ENCODE data around the gene RTL10. TPM values are rescaled to one million over a fixed set of nuclear protein-coding genes. Genes with fewer than 3 reads are reported as not detected.

RTL10 gene
- total RNA-seq, 1 donor from 2014 or later = 10.9 TPM

GRCh38 chr22:19848298-19849224 lies 6.1 kb downstream of the RTL10 start:
- H3K36me3 ChIP-seq (ENCODE audit: control insufficient read depth, insufficient read depth, low read length) = peaks cover 3% of the 10 kb centered on the region
- H3K27me3 ChIP-seq (ENCODE audit: control insufficient read depth, insufficient read depth, low read length) = no peaks in the 10 kb centered on the region
- no peak for DNase-seq (ENCODE audit: low read depth)
- no peak overlapping the region for H3K4me3 ChIP-seq (ENCODE audit: low read depth, low read length)
- TF ChIP-seq, protein P1, sequence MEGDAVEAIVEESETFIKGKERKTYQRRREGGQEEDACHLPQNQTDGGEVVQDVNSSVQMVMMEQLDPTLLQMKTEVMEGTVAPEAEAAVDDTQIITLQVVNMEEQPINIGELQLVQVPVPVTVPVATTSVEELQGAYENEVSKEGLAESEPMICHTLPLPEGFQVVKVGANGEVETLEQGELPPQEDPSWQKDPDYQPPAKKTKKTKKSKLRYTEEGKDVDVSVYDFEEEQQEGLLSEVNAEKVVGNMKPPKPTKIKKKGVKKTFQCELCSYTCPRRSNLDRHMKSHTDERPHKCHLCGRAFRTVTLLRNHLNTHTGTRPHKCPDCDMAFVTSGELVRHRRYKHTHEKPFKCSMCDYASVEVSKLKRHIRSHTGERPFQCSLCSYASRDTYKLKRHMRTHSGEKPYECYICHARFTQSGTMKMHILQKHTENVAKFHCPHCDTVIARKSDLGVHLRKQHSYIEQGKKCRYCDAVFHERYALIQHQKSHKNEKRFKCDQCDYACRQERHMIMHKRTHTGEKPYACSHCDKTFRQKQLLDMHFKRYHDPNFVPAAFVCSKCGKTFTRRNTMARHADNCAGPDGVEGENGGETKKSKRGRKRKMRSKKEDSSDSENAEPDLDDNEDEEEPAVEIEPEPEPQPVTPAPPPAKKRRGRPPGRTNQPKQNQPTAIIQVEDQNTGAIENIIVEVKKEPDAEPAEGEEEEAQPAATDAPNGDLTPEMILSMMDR (IDR thresholded peaks at IDR 0.05; ENCODE audit: insufficient read depth, low read length, poor library complexity, severe bottlenecking) = no peak

- TF ChIP-seq, protein P1 (IDR thresholded peaks at IDR 0.05; ENCODE audit: insufficient read depth, low read length, poor library complexity, severe bottlenecking) = no peak
- H3K36me3 ChIP-seq (ENCODE audit: control insufficient read depth, insufficient read depth, low read length) = peaks cover 3% of the 10 kb centered on the region
- no peak for DNase-seq (ENCODE audit: low read depth)
- no peak overlapping the region for H3K4me3 ChIP-seq (ENCODE audit: low read depth, low read length)
- H3K27me3 ChIP-seq (ENCODE audit: control insufficient read depth, insufficient read depth, low read length) = no peaks in the 10 kb centered on the region
Measured at GRCh38 chr22:19847345-19847632, 7.4 kb downstream of the RTL10 start.

DNA sequence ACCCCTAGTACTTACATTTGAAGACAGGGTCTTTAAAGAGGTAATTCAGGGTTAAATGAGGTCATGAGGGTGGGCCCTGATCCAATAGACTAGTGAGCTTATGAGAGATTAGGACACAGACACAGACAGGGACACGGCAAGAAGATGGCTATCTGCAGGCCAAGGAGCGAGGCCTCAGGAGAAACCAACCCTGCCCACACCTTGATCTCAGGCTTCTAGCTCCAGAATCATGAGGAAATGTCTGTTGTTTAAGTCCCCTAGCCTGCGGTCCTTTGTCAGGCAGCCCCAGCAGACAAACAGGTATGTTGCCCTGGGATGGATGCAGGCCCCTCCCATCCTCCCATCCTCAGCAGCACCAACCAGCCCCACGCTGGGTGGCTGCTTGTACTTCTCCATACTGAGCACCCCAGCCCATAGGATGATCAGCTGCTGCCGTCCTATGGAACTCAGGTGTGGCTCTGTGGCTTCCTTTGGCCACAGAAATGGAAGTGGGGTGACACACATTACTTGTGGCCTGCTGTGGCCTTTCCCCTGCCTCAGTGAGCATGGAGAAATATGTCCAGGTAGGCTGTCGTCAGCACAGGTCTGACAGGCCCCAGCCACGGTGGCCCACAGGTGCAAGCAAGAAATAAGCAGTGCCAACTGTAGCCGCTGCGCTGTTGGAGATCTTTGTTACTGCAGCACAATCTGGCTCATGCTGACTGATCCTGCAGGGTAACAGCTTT lies 7.9 kb downstream of the RTL10 start:
- DNase-seq (ENCODE audit: low read depth) = no peak
- TF ChIP-seq, protein P1 (IDR thresholded peaks at IDR 0.05; ENCODE audit: insufficient read depth, low read length, poor library complexity, severe bottlenecking) = no peak
- Histone ChIP-seq H3K27me3 (ENCODE audit: control insufficient read depth, insufficient read depth, low read length) (no peaks in the 10 kb centered on the region), H3K36me3 (ENCODE audit: control insufficient read depth, insufficient read depth, low read length) (peaks cover 3% of the 10 kb centered on the region), H3K4me3 (ENCODE audit: low read depth, low read length) (no peak overlapping the region)

- TF ChIP-seq, protein P1 (IDR thresholded peaks at IDR 0.05; ENCODE audit: insufficient read depth, low read length, poor library complexity, severe bottlenecking) = no peak
- H3K4me3 ChIP-seq (ENCODE audit: low read depth, low read length) = no peak overlapping the region
- no peak for DNase-seq (ENCODE audit: low read depth)
- no peaks in the 10 kb centered on the region for H3K27me3 ChIP-seq (ENCODE audit: control insufficient read depth, insufficient read depth, low read length)
- peaks cover under 1% of the 10 kb centered on the region for H3K36me3 ChIP-seq (ENCODE audit: control insufficient read depth, insufficient read depth, low read length)
Measured at GRCh38 chr22:19845054-19845722, 9.5 kb downstream of the RTL10 start.

GRCh38 chr22:19844377-19845053 lies 10.2 kb downstream of the RTL10 start:
- Histone ChIP-seq H3K4me3 (ENCODE audit: low read depth, low read length) (no peak overlapping the region), H3K27me3 (ENCODE audit: control insufficient read depth, insufficient read depth, low read length) (no peaks in the 10 kb centered on the region), H3K36me3 (ENCODE audit: control insufficient read depth, insufficient read depth, low read length) (no peaks in the 10 kb centered on the region)
- no peak for DNase-seq (ENCODE audit: low read depth)
- TF ChIP-seq, protein P1 (IDR thresholded peaks at IDR 0.05; ENCODE audit: insufficient read depth, low read length, poor library complexity, severe bottlenecking) = no peak

Measured in kidney epithelial cell (primary cell).